ENCODE data around the gene ZNF407. TPM values are rescaled to one million over a fixed set of nuclear protein-coding genes. Genes with fewer than 3 reads are reported as not detected.

The ZNF407 gene
- total and polyA plus RNA-seq, 2 of the 13 experiments (the other 11 are each of a cell fraction or from before 2014, with no cell fraction given) = 2.3 to 8.7 TPM

DNA sequence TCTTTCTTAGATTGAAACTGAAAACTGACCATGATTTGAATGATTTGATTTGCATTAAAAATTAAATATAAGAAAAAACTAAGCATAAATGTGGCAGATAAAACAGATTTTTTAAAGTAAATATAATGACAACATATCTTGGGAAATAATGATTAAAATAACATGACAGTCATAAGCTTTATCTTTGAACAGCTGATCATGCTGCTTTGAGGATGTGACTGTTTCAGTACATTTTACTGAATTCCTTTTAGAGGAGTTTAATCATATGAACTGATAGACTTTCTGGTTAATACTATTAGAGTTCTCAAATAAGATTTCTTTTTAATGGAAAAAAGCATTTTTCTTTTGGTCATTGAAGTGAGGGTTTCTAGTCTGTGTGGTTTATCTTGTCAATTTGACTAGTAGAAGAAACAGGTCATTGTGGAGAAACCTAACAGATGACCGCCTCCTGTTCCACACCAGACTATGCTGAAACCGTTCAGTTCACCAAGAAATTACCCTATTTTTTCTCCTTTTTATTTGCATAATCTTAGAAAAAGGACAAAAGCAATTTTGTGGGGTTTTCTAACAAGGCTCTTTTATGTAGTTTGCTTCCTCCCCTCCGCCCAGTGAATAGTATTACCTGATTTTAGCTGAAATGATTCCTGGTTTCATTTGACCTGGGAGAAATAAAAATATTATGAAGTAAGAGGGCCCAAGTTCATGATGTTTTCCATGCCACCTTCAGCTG is 349.1 kb downstream of the ZNF407 start:
- ChIA-PET CTCF (ENCODE audit: low intra/inter-chr PET ratio, low total read pairs) (no interaction called here), POLR2A (no interaction called here)
- DNase-seq (ENCODE audit: low spot score) (no peak), ATAC-seq (no peak), FAIRE-seq (no peak)
- no peak overlapping the region for H3K27ac ChIP-seq (ENCODE audit: extremely low read length, insufficient read depth, low read length)
- no peak overlapping the region for H3K9ac ChIP-seq (ENCODE audit: insufficient read depth, low read depth, low read length)
- no TSS peak for BruUV-seq (replicated peaks)
- WGBS (ENCODE audit: low lambda C conversion rate) = 92% methylated on average over 3 of the region's 3 CpGs
- no peaks in the 10 kb centered on the region for H3K27me3 ChIP-seq (ENCODE audit: control insufficient read depth in 1 of 2, insufficient read depth in 2 of 2, low read length in 2 of 2)
- no peak for TF ChIP-seq ZNF557 (CRISPR knock-in tag; IDR thresholded peaks at IDR 0.05)
- TF ChIP-seq, protein P1, sequence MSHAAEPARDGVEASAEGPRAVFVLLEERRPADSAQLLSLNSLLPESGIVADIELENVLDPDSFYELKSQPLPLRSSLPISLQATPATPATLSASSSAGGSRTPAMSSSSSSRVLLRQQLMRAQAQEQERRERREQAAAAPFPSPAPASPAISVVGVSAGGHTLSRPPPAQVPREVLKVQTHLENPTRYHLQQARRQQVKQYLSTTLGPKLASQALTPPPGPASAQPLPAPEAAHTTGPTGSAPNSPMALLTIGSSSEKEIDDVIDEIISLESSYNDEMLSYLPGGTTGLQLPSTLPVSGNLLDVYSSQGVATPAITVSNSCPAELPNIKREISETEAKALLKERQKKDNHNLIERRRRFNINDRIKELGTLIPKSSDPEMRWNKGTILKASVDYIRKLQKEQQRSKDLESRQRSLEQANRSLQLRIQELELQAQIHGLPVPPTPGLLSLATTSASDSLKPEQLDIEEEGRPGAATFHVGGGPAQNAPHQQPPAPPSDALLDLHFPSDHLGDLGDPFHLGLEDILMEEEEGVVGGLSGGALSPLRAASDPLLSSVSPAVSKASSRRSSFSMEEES (CRISPR knock-in tag; IDR thresholded peaks at IDR 0.05) = no peak
- TF ChIP-seq, protein P2, sequence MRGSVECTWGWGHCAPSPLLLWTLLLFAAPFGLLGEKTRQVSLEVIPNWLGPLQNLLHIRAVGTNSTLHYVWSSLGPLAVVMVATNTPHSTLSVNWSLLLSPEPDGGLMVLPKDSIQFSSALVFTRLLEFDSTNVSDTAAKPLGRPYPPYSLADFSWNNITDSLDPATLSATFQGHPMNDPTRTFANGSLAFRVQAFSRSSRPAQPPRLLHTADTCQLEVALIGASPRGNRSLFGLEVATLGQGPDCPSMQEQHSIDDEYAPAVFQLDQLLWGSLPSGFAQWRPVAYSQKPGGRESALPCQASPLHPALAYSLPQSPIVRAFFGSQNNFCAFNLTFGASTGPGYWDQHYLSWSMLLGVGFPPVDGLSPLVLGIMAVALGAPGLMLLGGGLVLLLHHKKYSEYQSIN (CRISPR knock-in tag; IDR thresholded peaks at IDR 0.05; ENCODE audit: borderline replicate concordance) = no peak
- TF ChIP-seq ZNF354B (CRISPR knock-in tag; IDR thresholded peaks at IDR 0.05) = no peak
- TF ChIP-seq SKI (IDR thresholded peaks at IDR 0.05; ENCODE audit: partially characterized antibody) = no peak
- TF ChIP-seq ZNF614 (CRISPR knock-in tag; IDR thresholded peaks at IDR 0.05; ENCODE audit: borderline replicate concordance) = no peak
- TF ChIP-seq MYNN (CRISPR knock-in tag; IDR thresholded peaks at IDR 0.05; ENCODE audit: low read depth) = no peak
- TF ChIP-seq ASH2L (IDR thresholded peaks at IDR 0.05; ENCODE audit: insufficient read length, low read depth, low read length) = no peak
- no peak for TF ChIP-seq ZFP62 (CRISPR knock-in tag; IDR thresholded peaks at IDR 0.05)
- TF ChIP-seq, protein P3, sequence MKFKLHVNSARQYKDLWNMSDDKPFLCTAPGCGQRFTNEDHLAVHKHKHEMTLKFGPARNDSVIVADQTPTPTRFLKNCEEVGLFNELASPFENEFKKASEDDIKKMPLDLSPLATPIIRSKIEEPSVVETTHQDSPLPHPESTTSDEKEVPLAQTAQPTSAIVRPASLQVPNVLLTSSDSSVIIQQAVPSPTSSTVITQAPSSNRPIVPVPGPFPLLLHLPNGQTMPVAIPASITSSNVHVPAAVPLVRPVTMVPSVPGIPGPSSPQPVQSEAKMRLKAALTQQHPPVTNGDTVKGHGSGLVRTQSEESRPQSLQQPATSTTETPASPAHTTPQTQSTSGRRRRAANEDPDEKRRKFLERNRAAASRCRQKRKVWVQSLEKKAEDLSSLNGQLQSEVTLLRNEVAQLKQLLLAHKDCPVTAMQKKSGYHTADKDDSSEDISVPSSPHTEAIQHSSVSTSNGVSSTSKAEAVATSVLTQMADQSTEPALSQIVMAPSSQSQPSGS (CRISPR knock-in tag; IDR thresholded peaks at IDR 0.05) = no peak
- no peak for TF ChIP-seq REPIN1 (CRISPR knock-in tag; IDR thresholded peaks at IDR 0.05; ENCODE audit: borderline replicate concordance, low read depth)
- TF ChIP-seq ATRX (CRISPR knock-in tag; IDR thresholded peaks at IDR 0.05; ENCODE audit: borderline replicate concordance) = no peak
- intact Hi-C loops (cut with micrococcal nuclease; ENCODE audit: unreplicated experiment) (no loop called here), in situ Hi-C loops (cut with HindIII; ENCODE audit: extremely low pct_ligation_motif_present, low pct_unique_long_range_greater_than_20kb) (no loop called here)
- no peak overlapping the region for H3K4me3 ChIP-seq (replicated peaks in 1 of 3; ENCODE audit: insufficient read depth in 1 of 3, low read depth in 2 of 3, low read length in 3 of 3)
- no peak overlapping the region for H2AFZ ChIP-seq (ENCODE audit: low read length)
- peaks cover 7% of the 10 kb centered on the region; the same call in 1 of the 2 replicates for H3K4me1 ChIP-seq (ENCODE audit: insufficient read depth, low read length)
- H3K79me2 ChIP-seq (ENCODE audit: insufficient read depth, low read length) = no peaks in the 10 kb centered on the region
- H3K9me3 ChIP-seq (ENCODE audit: low read length) = no peaks in the 10 kb centered on the region
- H3K36me3 ChIP-seq (replicated peaks in 1 of 2; ENCODE audit: control insufficient read depth in 1 of 2, insufficient read depth in 2 of 2, low read length in 2 of 2) = no peaks in the 10 kb centered on the region
- H3K4me2 ChIP-seq (ENCODE audit: low read depth, low read length) = no peak overlapping the region
- H4K20me1 ChIP-seq (ENCODE audit: insufficient read depth, low read length) = no peaks in the 10 kb centered on the region
